RWPE1 (cell line): ENCODE results near the gene DDTL.
"Not testable (repeated sequence)": the region's sequence is repeated elsewhere in the genome, so short reads cannot be mapped to it uniquely, and the experiment has no call there.

Experiments used
- CTCF ChIA-PET: fragments of 350-600 bp; sonication (Branson Sonifier 250); formaldehyde crosslinking; extraction: SDS; loops from one replicate; lab custom pipeline; 2021; lab: Yijun Ruan, JAX
- POLR2A ChIA-PET: fragments of 400-600 bp; formaldehyde crosslinking; extraction: SDS; loops from one replicate; lab custom pipeline; 2020; ENCODE audit warnings: antibody characterized with exemption; ENCODE audit not compliant: low non-redundant PET; lab: Yijun Ruan, JAX
- DNase-seq: peaks from one replicate; pipeline ENCODE4 v3.0.0; 2012; ENCODE audit warnings: low spot score
- H3K27ac ChIP-seq: fragments of 450-650 bp; 2 replicates; pipeline ENCODE4 v1.5.1; 2017
- CTCF ChIP-seq: fragments of 450-650 bp; conservative IDR thresholded peaks from 2 replicates; pipeline ENCODE4 v1.5.1; 2017; ENCODE audit warnings: low read depth, mild to moderate bottlenecking

Gene DDTL

GRCh38 chr22:23997092-23997491, 30.4 kb downstream of the DDTL start:
- H3K27ac ChIP-seq = no peak overlapping the region
- no peak for DNase-seq
- POLR2A ChIA-PET = interaction anchor here (0.6 kb wide), 1 partner anchor 102 kb away, joined by 3 read pairs; no protein-coding TSS in a partner anchor
- TF ChIP-seq CTCF = no peak
- CTCF ChIA-PET = interaction anchor here (0.6 kb wide), 1 partner anchor 1543 kb away, joined by 4 read pairs; no protein-coding TSS in a partner anchor

GRCh38 chr22:23999779-24000178, 33.1 kb downstream of the DDTL start:
- CTCF ChIA-PET, POLR2A ChIA-PET, DNase-seq, H3K27ac ChIP-seq: not testable (repeated sequence)

- no peak for TF ChIP-seq CTCF
- ChIA-PET POLR2A (no interaction called here), CTCF (interaction anchor here (0.6 kb wide), 1 partner anchor 233 kb away, joined by 3 read pairs; no protein-coding TSS in a partner anchor)
- no peak overlapping the region for H3K27ac ChIP-seq
- no peak for DNase-seq
Measured at GRCh38 chr22:24001314-24001713, 34.6 kb downstream of the DDTL start.

GRCh38 chr22:24002272-24002671, 35.6 kb downstream of the DDTL start:
- CTCF ChIA-PET = interaction anchor here (0.7 kb wide), 1 partner anchor 27 kb away, joined by 3 read pairs; no protein-coding TSS in a partner anchor

GRCh38 chr22:24002851-24003250, 36.2 kb downstream of the DDTL start:
- H3K27ac ChIP-seq = no peak overlapping the region
- ChIA-PET POLR2A (no interaction called here), CTCF (interaction anchor here (0.7 kb wide), 1 partner anchor 26 kb away, joined by 3 read pairs; no protein-coding TSS in a partner anchor)
- no peak for TF ChIP-seq CTCF
- peak; percentile 5 for DNase-seq

More at GRCh38 chr22:24002272-24002671, 35.6 kb downstream of the DDTL start:
- POLR2A ChIA-PET = no interaction called here
- no peak for TF ChIP-seq CTCF
- H3K27ac ChIP-seq = no peak overlapping the region
- DNase-seq = no peak

GRCh38 chr22:24003887-24004286, 37.2 kb downstream of the DDTL start:
- no peak for TF ChIP-seq CTCF
- CTCF ChIA-PET = no interaction called here
- no peak for DNase-seq
- POLR2A ChIA-PET = no interaction called here
- H3K27ac ChIP-seq = no peak overlapping the region

- no peak within 1 kb of the TSS for H3K27ac ChIP-seq
- ChIA-PET POLR2A (no interaction called here), CTCF (no interaction called here)
- no peak for DNase-seq
- TF ChIP-seq CTCF = no peak
Measured at GRCh38 chr22:24005201-24005600, 38.5 kb downstream of the DDTL start, which contains the start of gene GSTT4. TSS of gene GSTT4 (minus strand) at chr22:24005453. CDS start at chr22:24005356, 97 bp downstream.
